Heart left ventricle (tissue), 16 donors: Measurements from ENCODE around the gene SPA17. TPM values are rescaled to one million over a fixed set of nuclear protein-coding genes. Genes with fewer than 3 reads are reported as not detected.
A peak's percentile ranks its signal among the peaks of the same experiment; 100 is the strongest.

Experiments used
- ATAC-seq, 4 donors: fragments of 200-7000 bp; cut with Tn5 transposase; one replicate each; pipeline ENCODE4 v1.9.1; 2020 to 2022; ENCODE audit warnings: moderate library complexity in 4 of 4, mild to moderate bottlenecking in 3 of 4, moderate number of reproducible peaks in 1 of 4
- DNase-seq, 5 donors: peaks; one replicate each; pipeline ENCODE4 v3.0.0-alpha.2; 2020
- H3K27ac ChIP-seq, 12 donors: fragments of 200-600 bp; sonication (generic) in 4 of 12; one replicate each; pipeline versions ENCODE4 v1.5.0 to v1.8.0; 2016 to 2022; ENCODE audit warnings: mild to moderate bottlenecking in 2 of 12
- H3K27me3 ChIP-seq, 9 donors: fragments of 200-600 bp; sonication (generic) in 2 of 9; one replicate each; pipeline versions ENCODE4 v1.5.1 to v1.8.0; 2016 to 2022; ENCODE audit warnings: mild to moderate bottlenecking in 3 of 9
- H3K36me3 ChIP-seq, 9 donors: fragments of 200-600 bp; sonication (generic) in 2 of 9; one replicate each; pipeline versions ENCODE4 v1.5.0 to v1.8.0; 2018 to 2022; ENCODE audit warnings: mild to moderate bottlenecking in 2 of 9
- H3K4me1 ChIP-seq, 12 donors: fragments of 200-600 bp; sonication (generic) in 4 of 12; one replicate each; pipeline versions ENCODE4 v1.5.0 to v1.8.0; 2016 to 2022; ENCODE audit warnings: mild to moderate bottlenecking in 3 of 12
- H3K4me3 ChIP-seq, 12 donors: fragments of 200-600 bp; sonication (generic) in 4 of 12; one replicate each; pipeline versions ENCODE4 v1.5.0 to v1.8.0; 2017 to 2022; ENCODE audit warnings: mild to moderate bottlenecking in 9 of 12, moderate library complexity in 4 of 12
- H3K9me3 ChIP-seq, 12 donors: fragments of 200-600 bp; sonication (generic) in 4 of 12; one replicate each; pipeline versions ENCODE4 v1.5.0 to v1.8.0; 2016 to 2022; ENCODE audit warnings: mild to moderate bottlenecking in 1 of 12
- CTCF ChIP-seq, 12 donors: fragments of 200-600 bp; sonication (generic) in 4 of 12; IDR thresholded peaks; one replicate each; pipeline versions ENCODE4 v1.5.0 to v1.8.0; 2018 to 2022; ENCODE audit warnings: antibody characterized with exemption in 12 of 12, mild to moderate bottlenecking in 5 of 12
- POLR2A ChIP-seq, 2 donors: fragments of 450-650 bp; IDR thresholded peaks; one replicate each; pipeline ENCODE4 v1.6.1; 2017; ENCODE audit warnings: antibody characterized with exemption in 2 of 2, mild to moderate bottlenecking in 2 of 2, moderate library complexity in 2 of 2
- whole genome bisulfite sequencing, 4 donors: extraction: QIAGEN DNeasy Blood & Tissue Kit in 2 of 4; methylation state at CpG; one replicate each; pipeline versions ENCODE4 v1.1.5 to v1.1.7; 2013 to 2018; 5-methylcytosine and 5-hydroxymethylcytosine counted together
- intact Hi-C, 10 donors: fragments of 100-400 bp; cut with DNase I; formaldehyde crosslinking; loops; one replicate each; pipeline versions ENCODE4 v1.11.1 to v1.14.2; 2022
- polyA plus RNA-seq, 2 donors: library from polyadenylated mRNA; stranded (reverse); fragments of 200-250 nt; gene quantifications; one replicate each; pipeline ENCODE4 v1.2.3, GENCODE V29; 2013
- total RNA-seq, 9 donors: library from RNA; depleted of rRNA in 2 of 9; stranded (reverse); fragments of >200 nt in 2 of 9; fragmentation: NEBNext Ultra II Directional in 3 of 9; extraction: Animal tissue kit (Norgen Biotek cat#: 25700) in 3 of 9; gene quantifications; one replicate each; pipeline versions ENCODE4 v1.1.0 to v1.2.4, GENCODE V29; 2016 to 2023
- donor health status: ischemic (EF 13 %, LVEDD 7.1; RV severe dilation, severe dysfunction).
- donor health status: healthy with polysubstance abuse.
- donor health status: DM: no; HTN: yes; CAD: no.
- donor health status: DM: no; HTN: no; CAD: no.
- donor health status: ischemic (EF 25% LVEDD 6.9; RV normal size, moderate dysfunction).
- donor health status: ischemic (EF 25% LVEDD 5.7; RV mildly dilated, moderate dysfunction).
- donor health status: healthy.
- donor health status: DM: yes; HTN: yes; CAD: no.
- donor health status: ischemic (EF 35%, LVEDD 5.7; RV mildly dilated, moderate dysfunction).
- donor health status: nonischemic (EF 11% LVEDD 7.7; RV severe dilation, severe dysfunction).
- donor health status: DM: yes; HTN: yes; CAD: no.
- donor health status: PGD.
- donor health status: ischemic (EF 29% LVEDD 5.4; RV normal size, mild dysfunction).
- donor health status: nonischemic (EF 23%, LVEDD 6.1; RV moderate dilation, normal function).

Gene SPA17
- total and polyA plus RNA-seq, 11 donors: 1.3 to 5.6 (median 3.0) TPM

- H3K4me1 ChIP-seq: no peaks in the 10 kb centered on the region
- H3K9me3 ChIP-seq: peaks cover 0 to 5% (median 0%) of the 10 kb centered on the region in 12 donors
- DNase-seq (no peak), ATAC-seq (no peak)
- peaks cover 0 to 5% (median 0%) of the 10 kb centered on the region in 9 donors for H3K27me3 ChIP-seq
- intact Hi-C loops: no loop called here
- TF ChIP-seq CTCF (IDR thresholded peaks at IDR 0.05): no peak
- no peak for TF ChIP-seq POLR2A (IDR thresholded peaks at IDR 0.05)
- H3K36me3 ChIP-seq: no peaks in the 10 kb centered on the region
- H3K4me3 ChIP-seq: no peak overlapping the region
- H3K27ac ChIP-seq: no peak overlapping the region
These were observed 26.3 kb downstream of the SPA17 start for GRCh38 chr11:124700028-124700427.

GRCh38 chr11:124707829-124708228, 34.1 kb downstream of the SPA17 start:
- intact Hi-C loops: no loop called here
- no peak for TF ChIP-seq POLR2A (IDR thresholded peaks at IDR 0.05)
- no peak for TF ChIP-seq CTCF (IDR thresholded peaks at IDR 0.05)

GRCh38 chr11:124712392-124712791, 38.7 kb downstream of the SPA17 start:
- intact Hi-C loops: no loop called here
- DNase-seq (no peak), ATAC-seq (no peak)
- no peak overlapping the region for H3K4me3 ChIP-seq
- H3K9me3 ChIP-seq: peaks cover 0 to 17% (median 7%) of the 10 kb centered on the region in 12 donors
- no peak overlapping the region for H3K27ac ChIP-seq
- TF ChIP-seq CTCF (IDR thresholded peaks at IDR 0.05) (no peak), POLR2A (IDR thresholded peaks at IDR 0.05) (no peak)
- peaks cover 0 to 8% (median 2%) of the 10 kb centered on the region in 12 donors for H3K4me1 ChIP-seq
- H3K27me3 ChIP-seq: peaks cover 0 to 16% (median 2%) of the 10 kb centered on the region in 9 donors
- 84 to 89% (median 87%) methylated on average over 3 of the region's 3 CpGs for WGBS, 4 donors
- no peaks in the 10 kb centered on the region for H3K36me3 ChIP-seq

More at GRCh38 chr11:124707829-124708228, 34.1 kb downstream of the SPA17 start:
- no peaks in the 10 kb centered on the region for H3K36me3 ChIP-seq
- peaks cover 0 to 7% (median 0%) of the 10 kb centered on the region in 9 donors for H3K27me3 ChIP-seq
- H3K4me1 ChIP-seq: no peaks in the 10 kb centered on the region
- no peak overlapping the region for H3K27ac ChIP-seq
- H3K4me3 ChIP-seq: no peak overlapping the region
- DNase-seq (no peak), ATAC-seq (no peak)
- 88 to 90% (median 89%) methylated on average over 4 of the region's 4 CpGs for WGBS, 4 donors
- H3K9me3 ChIP-seq: peaks cover 0 to 17% (median 7%) of the 10 kb centered on the region in 12 donors

GRCh38 chr11:124716591-124716990, 42.9 kb downstream of the SPA17 start:
- TF ChIP-seq CTCF (IDR thresholded peaks at IDR 0.05) (no peak), POLR2A (IDR thresholded peaks at IDR 0.05) (no peak)
- peak overlapping the region in 4 of 12 donors; percentile 16 to 74 (median 59) for H3K27ac ChIP-seq
- DNase-seq (no peak), ATAC-seq (no peak)
- no peaks in the 10 kb centered on the region for H3K36me3 ChIP-seq
- intact Hi-C loops: loop anchor here in 4 of 10 donors (2.0 to 5.0 kb wide), 2 partner anchors 39 to 46 kb away; partner anchors contain the start of gene ESAM (in 1 of the 4)
- peaks cover 0 to 43% (median 16%) of the 10 kb centered on the region in 9 donors for H3K27me3 ChIP-seq
- H3K4me3 ChIP-seq: no peak overlapping the region
- no peaks in the 10 kb centered on the region for H3K9me3 ChIP-seq
- peaks cover 0 to 25% (median 11%) of the 10 kb centered on the region in 12 donors for H3K4me1 ChIP-seq
- 53 to 84% (median 65%) methylated on average over 3 of the region's 3 CpGs for WGBS, 4 donors
